HCT116 (cell line): ENCODE results near the gene SUFU. TPM values are rescaled to one million over a fixed set of nuclear protein-coding genes. Genes with fewer than 3 reads are reported as not detected.

Source experiments
- ATAC-seq: fragments of 200-7000 bp; cut with Tn5 transposase; 2 replicates; pipeline ENCODE4 v1.9.1; 2020; ENCODE audit warnings: mild to moderate bottlenecking, moderate library complexity
- BruUV-seq: library from RNA; stranded (reverse); fragments of 400-500 nt; replicated peaks from 2 replicates; lab custom pipeline; 2021; lab: Mats Ljungman, UMichigan
- CTCF ChIA-PET: fragments of 300-600 bp; sonication (Branson Sonifier 250); formaldehyde crosslinking; loops from one replicate; lab custom pipeline; 2021; ENCODE audit warnings: antibody characterized with exemption; lab: Charles Lee
- POLR2A ChIA-PET: fragments of 300-600, 350-600 bp; sonication (Branson Sonifier 250); formaldehyde crosslinking; loops from one replicate; lab custom pipeline; 2021; ENCODE audit warnings: antibody characterized with exemption; lab: Charles Lee
- RAD21 ChIA-PET, 2 experiments: fragments of 300-600 bp; sonication (Branson Sonifier 250); formaldehyde crosslinking; loops; one replicate each; lab custom pipeline; 2023; ENCODE audit warnings: low total read pairs in 2 of 2; ENCODE audit not compliant: uncharacterized antibody in 2 of 2, unreplicated experiment in 2 of 2, low non-redundant PET in 1 of 2; lab: Charles Lee
- DNase-seq: peaks from one replicate; pipeline ENCODE4 v3.0.0-alpha.2; 2010; ENCODE audit warnings: low read depth, low spot score
- H2AFZ ChIP-seq: fragments of 200-600 bp; shearing (Covaris generic), sonication (generic); 2 replicates; pipeline ENCODE4 v1.6.1; 2017; ENCODE audit warnings: low read depth, mixed run types, mixed read lengths, antibody characterized with exemption, low read length; ENCODE audit not compliant: poor library complexity, severe bottlenecking
- H3K27ac ChIP-seq: 2 replicates; pipeline ENCODE4 v1.5.1; 2012; ENCODE audit warnings: low read depth, low read length
- H3K27me3 ChIP-seq: fragments of 200-600 bp; sonication (generic); 2 replicates; pipeline ENCODE4 v1.6.1; 2016; ENCODE audit warnings: mixed run types, low read length, mixed read lengths; ENCODE audit not compliant: insufficient read depth
- H3K36me3 ChIP-seq, 2 experiments: fragments of 200-500 bp in 1 of 2; fragments of 200-600 bp in 1 of 2; sonication (Bioruptor generic) in 1 of 2; sonication (generic) in 1 of 2; 2 replicates each; pipeline versions ENCODE4 v1.5.1 to v1.6.1; 2014 to 2016; ENCODE audit warnings: low read length in 2 of 2, inconsistent platforms in 1 of 2, mixed read lengths in 1 of 2, mixed run types in 1 of 2; ENCODE audit not compliant: insufficient read depth in 2 of 2, control insufficient read depth in 1 of 2
- H3K4me1 ChIP-seq, 2 experiments: fragments of 200-600 bp in 1 of 2; sonication (generic) in 1 of 2; 2 replicates each; pipeline versions ENCODE4 v1.5.1 to v1.6.1; 2012 to 2017; ENCODE audit warnings: low read length in 2 of 2, inconsistent platforms in 1 of 2, mild to moderate bottlenecking in 1 of 2, mixed read lengths in 1 of 2, mixed run types in 1 of 2, moderate library complexity in 1 of 2; ENCODE audit not compliant: insufficient read depth in 2 of 2, control insufficient read depth in 1 of 2
- H3K4me2 ChIP-seq: fragments of 200-600 bp; sonication (generic); 2 replicates; pipeline ENCODE4 v1.6.1; 2017; ENCODE audit warnings: mixed run types, low read length, mixed read lengths
- H3K4me3 ChIP-seq, 2 experiments: fragments of 200-600 bp in 1 of 2; sonication (generic) in 1 of 2; replicated peaks in 1 of 2; 2 replicates each; pipeline ENCODE4 v1.5.1; 2011 to 2016; ENCODE audit warnings: low read length in 2 of 2, control low read depth in 1 of 2, low read depth in 1 of 2, mild to moderate bottlenecking in 1 of 2, mixed read lengths in 1 of 2, mixed run types in 1 of 2
- H3K79me2 ChIP-seq: fragments of 200-600 bp; sonication (generic); 2 replicates; pipeline ENCODE4 v1.6.1; 2017; ENCODE audit warnings: mild to moderate bottlenecking, mixed run types, low read length, moderate library complexity, mixed read lengths; ENCODE audit not compliant: insufficient read depth
- H3K9ac ChIP-seq: fragments of 200-600 bp; sonication (generic); 2 replicates; pipeline ENCODE4 v1.6.1; 2016; ENCODE audit warnings: low read length, mixed read lengths
- H3K9me2 ChIP-seq: fragments of 200-600 bp; sonication (generic), shearing (Covaris generic); 2 replicates; pipeline ENCODE4 v1.6.1; 2017; ENCODE audit warnings: mixed run types, mild to moderate bottlenecking, moderate library complexity; ENCODE audit not compliant: insufficient read depth
- H3K9me3 ChIP-seq, 2 experiments: fragments of 200-500 bp in 1 of 2; fragments of 200-600 bp in 1 of 2; sonication (Bioruptor generic) in 1 of 2; sonication (generic) in 1 of 2; 2 replicates each; pipeline ENCODE4 v1.6.1; 2014 to 2017; ENCODE audit warnings: low read length in 2 of 2, mixed read lengths in 2 of 2, inconsistent platforms in 1 of 2, low read depth in 1 of 2, mild to moderate bottlenecking in 1 of 2, mixed run types in 1 of 2, moderate library complexity in 1 of 2; ENCODE audit not compliant: control insufficient read depth in 1 of 2, insufficient read depth in 1 of 2
- H4K20me1 ChIP-seq: fragments of 200-600 bp; sonication (generic), shearing (Covaris generic); 2 replicates; pipeline ENCODE4 v1.6.1; 2017; ENCODE audit warnings: mixed run types, mild to moderate bottlenecking, moderate library complexity; ENCODE audit not compliant: insufficient read depth
- ATF3 ChIP-seq: IDR thresholded peaks from 2 replicates; pipeline ENCODE4 v1.6.1; 2012
- MAX ChIP-seq: IDR thresholded peaks from 2 replicates; pipeline ENCODE4 v1.6.1; 2012
- POLR2A ChIP-seq: IDR thresholded peaks from 2 replicates; pipeline ENCODE4 v1.7.0; 2011; ENCODE audit warnings: borderline replicate concordance; ENCODE audit not compliant: insufficient read depth, insufficient read length; ENCODE audit errors: extremely low read depth
- RAD21 ChIP-seq: IDR thresholded peaks from 2 replicates; pipeline ENCODE4 v1.6.1; 2012; ENCODE audit warnings: low read depth, mild to moderate bottlenecking
- SP1 ChIP-seq: IDR thresholded peaks from 2 replicates; pipeline ENCODE4 v1.6.1; 2012; ENCODE audit warnings: low read depth
- ZNF274 ChIP-seq: fragments of 200-500 bp; sonication (Bioruptor generic); IDR thresholded peaks from 2 replicates; pipeline ENCODE4 v1.6.1; 2014; ENCODE audit warnings: mild to moderate bottlenecking, low read depth, low read length, inconsistent platforms
- intact Hi-C: fragments of 100-400 bp; cut with micrococcal nuclease; formaldehyde crosslinking; loops from 2 replicates; pipeline ENCODE4 v1.10.0; 2022
- total RNA-seq: library from RNA; stranded (reverse); gene quantifications from one replicate; pipeline ENCODE4 v1.2.1, GENCODE V29; 2021; ENCODE audit not compliant: unreplicated experiment

The SUFU gene
- total RNA-seq, 1 experiment from 2014 or later = 18.8 TPM

DNA sequence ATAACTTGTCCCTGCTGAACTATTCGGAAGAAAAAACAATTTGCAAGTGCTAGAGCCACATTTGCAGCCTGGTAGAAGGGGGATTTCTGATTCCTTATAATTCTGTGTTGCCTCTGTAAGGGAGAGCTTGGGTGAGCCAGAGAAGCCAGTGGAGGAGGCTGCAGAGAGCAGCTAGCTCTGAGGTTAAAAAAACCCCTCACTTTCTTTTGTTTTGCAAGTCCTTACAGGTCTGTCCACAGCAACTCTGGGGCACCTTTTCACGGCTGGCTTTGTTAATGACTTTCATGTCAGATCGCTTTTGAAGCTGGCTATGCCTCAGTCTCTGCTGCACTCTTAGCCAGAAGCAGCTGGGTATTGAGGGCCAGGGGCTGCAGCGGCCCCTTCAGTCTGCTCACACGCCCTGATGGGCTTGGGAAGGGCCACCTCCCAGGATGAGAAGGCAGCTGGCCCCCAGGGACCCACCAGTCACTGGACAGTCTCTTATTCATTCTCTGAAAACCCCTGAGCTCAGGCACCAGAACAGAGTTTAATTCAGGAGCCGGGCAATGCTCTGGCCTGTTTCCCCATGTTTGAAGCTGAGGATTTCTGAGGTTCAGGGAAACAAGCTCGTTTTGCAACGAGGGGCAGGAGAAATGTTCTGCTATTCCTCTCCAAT, 171.4 kb downstream of the SUFU start (continued):
- TF ChIP-seq ZNF274 = no peak
- TF ChIP-seq, all 23 proteins: peak for 0

DNA sequence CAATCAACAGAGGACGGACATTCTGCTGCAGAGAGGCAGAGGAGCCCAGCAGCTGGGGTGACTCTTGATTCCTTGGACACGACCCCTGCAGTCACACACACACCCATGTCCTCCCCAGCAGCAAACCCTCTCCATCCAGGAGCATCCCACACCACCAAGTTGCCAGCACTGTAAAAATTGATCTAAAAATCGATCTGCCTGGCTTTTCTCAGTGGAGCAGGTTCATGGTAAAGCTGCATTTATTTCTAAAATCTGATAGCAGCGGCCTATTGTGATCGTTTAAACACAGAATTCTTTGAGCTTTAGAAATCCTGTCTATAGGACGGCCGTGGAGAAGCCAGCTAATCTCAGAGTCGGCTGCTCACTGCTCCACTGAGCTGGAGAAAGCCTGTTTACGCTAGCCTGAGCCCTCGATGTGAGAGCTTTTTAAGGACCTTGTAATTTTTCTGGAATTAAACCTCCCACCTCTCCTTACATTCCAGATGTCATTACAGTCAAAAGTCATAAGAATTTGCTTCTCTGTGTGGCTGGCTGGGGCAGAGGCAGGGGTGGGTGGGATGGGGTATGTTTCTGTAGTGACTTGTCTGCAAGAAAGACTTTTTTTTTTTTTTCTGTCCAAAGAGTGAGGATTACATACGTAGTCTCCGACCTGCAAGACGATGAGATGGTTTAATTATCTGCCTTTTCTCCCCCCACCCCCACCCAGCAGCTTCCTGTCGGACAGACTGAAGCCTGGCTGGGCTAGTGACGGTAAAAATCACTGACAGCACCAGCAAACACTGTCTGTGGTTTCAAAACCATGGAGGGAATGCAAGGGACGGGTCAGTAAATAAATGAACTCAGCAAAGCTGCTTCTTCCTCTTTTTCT, 172.1 kb downstream of the SUFU start:
- ATAC-seq (no peak), DNase-seq (no peak)
- H3K9me3 ChIP-seq = no peaks in the 10 kb centered on the region
- intact Hi-C loops = no loop called here
- H3K27me3 ChIP-seq = no peaks in the 10 kb centered on the region
- RAD21 ChIA-PET = interaction anchor here in 1 of 2 experiments (0.5 kb wide), 1 partner anchor 225 kb away, joined by 4 read pairs; no protein-coding TSS in a partner anchor
- no peak overlapping the region for H2AFZ ChIP-seq
- TF ChIP-seq SP1 (no peak), ATF3 (no peak), MAX (no peak), POLR2A (no peak), RAD21 (no peak)
- H3K36me3 ChIP-seq = no peaks in the 10 kb centered on the region; a peak in 1 of 4 replicates
- no peak overlapping the region for H3K9ac ChIP-seq
- H3K4me2 ChIP-seq = no peak overlapping the region
- no peak overlapping the region for H3K27ac ChIP-seq
- H3K4me1 ChIP-seq = peaks cover 5 to 10% of the 10 kb centered on the region in 2 experiments; a peak in 3 of 4 replicates
- POLR2A ChIA-PET = no interaction called here
- no peak overlapping the region for H3K4me3 ChIP-seq
- CTCF ChIA-PET = interaction anchor here (1.1 to 1.3 kb wide), 3 partner anchors 10 to 38 kb away, joined by 3 to 5 read pairs (median 4); partner anchors contain the start of genes ARL3 and SFXN2
- BruUV-seq = no TSS peak
- no peaks in the 10 kb centered on the region for H3K9me2 ChIP-seq
- H4K20me1 ChIP-seq = no peaks in the 10 kb centered on the region
- H3K79me2 ChIP-seq = no peaks in the 10 kb centered on the region
